SU-DHL-6 (cell line): ENCODE measurements around the gene SLC25A48.

Source experiments
- H2AFZ ChIP-seq: fragments of 200-600 bp; sonication (generic); 2 replicates; pipeline ENCODE4 v1.6.1; 2014; ENCODE audit warnings: low read depth, mild to moderate bottlenecking, moderate library complexity, mixed read lengths, antibody characterized with exemption, low read length; ENCODE audit not compliant: severe bottlenecking
- H3F3A ChIP-seq: fragments of 200-600 bp; shearing (Covaris generic); 2 replicates; pipeline ENCODE4 v1.6.0; 2016; ENCODE audit warnings: antibody characterized with exemption, mild to moderate bottlenecking; ENCODE audit not compliant: insufficient read depth
- H3K27ac ChIP-seq: fragments of 200-600 bp; sonication (generic); 2 replicates; pipeline ENCODE4 v1.5.1; 2016; ENCODE audit warnings: low read depth, mild to moderate bottlenecking, low read length, moderate library complexity, mixed read lengths
- H3K27me3 ChIP-seq: fragments of 200-600 bp; sonication (generic), shearing (Covaris generic); 2 replicates; pipeline ENCODE4 v1.6.0; 2014; ENCODE audit warnings: mild to moderate bottlenecking, low read length
- H3K36me3 ChIP-seq: fragments of 200-600 bp; sonication (generic); 2 replicates; pipeline ENCODE4 v1.6.1; 2014; ENCODE audit warnings: mild to moderate bottlenecking, low read length, mixed read lengths
- H3K4me2 ChIP-seq: fragments of 300-600, 200-600 bp; shearing (Covaris generic), sonication (generic); 2 replicates; pipeline ENCODE4 v1.6.0; 2014; ENCODE audit warnings: low read length, low read depth, mild to moderate bottlenecking; ENCODE audit not compliant: poor library complexity, severe bottlenecking
- H3K4me3 ChIP-seq: fragments of 200-600 bp; sonication (generic); 2 replicates; pipeline ENCODE4 v1.5.1; 2014; ENCODE audit warnings: antibody characterized with exemption, low read length, mild to moderate bottlenecking, mixed read lengths; ENCODE audit not compliant: insufficient read depth, poor library complexity, severe bottlenecking
- H3K79me2 ChIP-seq: fragments of 200-600 bp; sonication (generic); 2 replicates; pipeline ENCODE4 v1.6.1; 2014; ENCODE audit warnings: mild to moderate bottlenecking, low read length, moderate library complexity; ENCODE audit not compliant: insufficient read depth
- H3K9ac ChIP-seq: fragments of 200-600 bp; sonication (generic); 2 replicates; pipeline ENCODE4 v1.7.0; 2014; ENCODE audit warnings: mild to moderate bottlenecking, low read length
- H3K9me2 ChIP-seq: fragments of 200-600 bp; sonication (generic); replicated peaks from 2 replicates; pipeline ENCODE4 v1.6.1; 2014; ENCODE audit warnings: low read length; ENCODE audit not compliant: insufficient read depth
- H3K9me3 ChIP-seq: fragments of 200-600 bp; sonication (generic); 2 replicates; pipeline ENCODE4 v1.6.1; 2014; ENCODE audit warnings: low read length, mixed read lengths; ENCODE audit not compliant: insufficient read depth
- H4K20me1 ChIP-seq: fragments of 200-600 bp; sonication (generic); 2 replicates; pipeline ENCODE4 v1.6.1; 2014; ENCODE audit warnings: low read depth, mild to moderate bottlenecking, antibody characterized with exemption, low read length, moderate library complexity, mixed read lengths
- EZH2phosphoT487 ChIP-seq: fragments of 200-600 bp; sonication (generic), shearing (Covaris generic); conservative IDR thresholded peaks from 2 replicates; pipeline ENCODE4 v1.6.1; 2018; ENCODE audit warnings: mild to moderate bottlenecking, antibody characterized with exemption, low read length, moderate library complexity, mixed read lengths
- TF ChIP-seq, protein P1 (sequence below): fragments of 200-600 bp; sonication (generic); IDR thresholded peaks from one replicate; pipeline ENCODE4 v1.5.1; 2017; ENCODE audit warnings: antibody characterized with exemption, mild to moderate bottlenecking, low read length, moderate library complexity; ENCODE audit not compliant: insufficient read depth, poor library complexity, severe bottlenecking

The SLC25A48 gene

DNA sequence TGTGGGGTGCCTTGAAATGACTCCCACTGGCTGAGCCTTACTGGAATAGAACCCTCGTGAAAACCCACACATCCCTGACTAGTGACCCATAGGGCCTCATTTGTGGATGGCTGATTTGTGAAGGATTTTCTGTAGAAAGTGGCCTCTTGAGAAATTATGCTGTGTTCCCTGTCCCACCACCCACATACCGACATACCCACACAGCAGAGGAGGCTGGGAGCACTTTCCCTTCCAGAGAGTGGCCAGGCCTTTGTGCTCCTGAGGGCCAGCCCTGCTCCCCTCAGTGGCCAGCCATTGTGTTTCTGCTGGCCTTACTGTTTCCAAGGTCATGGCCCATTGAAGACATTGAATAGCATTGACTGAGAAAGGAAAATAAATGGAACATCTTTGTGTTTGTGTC lies 31.6 kb downstream of the SLC25A48 start:
- Histone ChIP-seq H3K36me3 (no peaks in the 10 kb centered on the region), H3K9ac (no peak overlapping the region), H3K9me3 (no peaks in the 10 kb centered on the region), H3K79me2 (no peaks in the 10 kb centered on the region), H3F3A (no peaks in the 10 kb centered on the region), H4K20me1 (no peaks in the 10 kb centered on the region), H2AFZ (no peak overlapping the region), H3K4me3 (no peak overlapping the region), H3K9me2 (no peaks in the 10 kb centered on the region), H3K27me3 (no peaks in the 10 kb centered on the region), H3K27ac (no peak overlapping the region), H3K4me2 (no peak overlapping the region)
- no peak for TF ChIP-seq EZH2phosphoT487
- TF ChIP-seq, protein P1, sequence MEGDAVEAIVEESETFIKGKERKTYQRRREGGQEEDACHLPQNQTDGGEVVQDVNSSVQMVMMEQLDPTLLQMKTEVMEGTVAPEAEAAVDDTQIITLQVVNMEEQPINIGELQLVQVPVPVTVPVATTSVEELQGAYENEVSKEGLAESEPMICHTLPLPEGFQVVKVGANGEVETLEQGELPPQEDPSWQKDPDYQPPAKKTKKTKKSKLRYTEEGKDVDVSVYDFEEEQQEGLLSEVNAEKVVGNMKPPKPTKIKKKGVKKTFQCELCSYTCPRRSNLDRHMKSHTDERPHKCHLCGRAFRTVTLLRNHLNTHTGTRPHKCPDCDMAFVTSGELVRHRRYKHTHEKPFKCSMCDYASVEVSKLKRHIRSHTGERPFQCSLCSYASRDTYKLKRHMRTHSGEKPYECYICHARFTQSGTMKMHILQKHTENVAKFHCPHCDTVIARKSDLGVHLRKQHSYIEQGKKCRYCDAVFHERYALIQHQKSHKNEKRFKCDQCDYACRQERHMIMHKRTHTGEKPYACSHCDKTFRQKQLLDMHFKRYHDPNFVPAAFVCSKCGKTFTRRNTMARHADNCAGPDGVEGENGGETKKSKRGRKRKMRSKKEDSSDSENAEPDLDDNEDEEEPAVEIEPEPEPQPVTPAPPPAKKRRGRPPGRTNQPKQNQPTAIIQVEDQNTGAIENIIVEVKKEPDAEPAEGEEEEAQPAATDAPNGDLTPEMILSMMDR: no peak

DNA sequence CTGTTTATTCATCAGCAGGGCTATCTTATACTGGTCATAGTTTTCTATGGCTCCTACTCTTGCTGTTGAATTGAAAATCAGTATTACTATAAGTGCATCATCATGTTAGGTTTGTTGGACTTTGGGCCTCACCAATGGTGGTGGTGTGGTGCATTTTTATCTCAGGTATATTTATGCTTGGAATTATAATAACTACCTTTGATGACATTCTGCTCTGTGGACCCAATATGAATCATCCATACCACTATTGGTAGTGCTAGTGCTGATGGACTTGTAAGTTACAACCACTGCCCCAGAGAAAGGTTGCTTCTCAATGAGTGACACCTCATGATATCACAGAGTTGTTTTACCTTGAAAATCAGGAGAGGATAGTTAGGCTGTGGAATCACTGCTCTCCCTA lies 33.1 kb downstream of the SLC25A48 start:
- no peaks in the 10 kb centered on the region for H3K79me2 ChIP-seq
- H4K20me1 ChIP-seq: no peaks in the 10 kb centered on the region
- H3K27ac ChIP-seq: no peak overlapping the region
- H3F3A ChIP-seq: no peaks in the 10 kb centered on the region
- no peak overlapping the region for H3K4me2 ChIP-seq
- H3K9ac ChIP-seq: no peak overlapping the region
- H3K4me3 ChIP-seq: no peak overlapping the region
- no peaks in the 10 kb centered on the region for H3K9me2 ChIP-seq
- no peaks in the 10 kb centered on the region for H3K27me3 ChIP-seq
- no peaks in the 10 kb centered on the region for H3K9me3 ChIP-seq
- H3K36me3 ChIP-seq: no peaks in the 10 kb centered on the region
- H2AFZ ChIP-seq: no peak overlapping the region
- TF ChIP-seq, protein P1: no peak
- TF ChIP-seq EZH2phosphoT487: no peak

DNA sequence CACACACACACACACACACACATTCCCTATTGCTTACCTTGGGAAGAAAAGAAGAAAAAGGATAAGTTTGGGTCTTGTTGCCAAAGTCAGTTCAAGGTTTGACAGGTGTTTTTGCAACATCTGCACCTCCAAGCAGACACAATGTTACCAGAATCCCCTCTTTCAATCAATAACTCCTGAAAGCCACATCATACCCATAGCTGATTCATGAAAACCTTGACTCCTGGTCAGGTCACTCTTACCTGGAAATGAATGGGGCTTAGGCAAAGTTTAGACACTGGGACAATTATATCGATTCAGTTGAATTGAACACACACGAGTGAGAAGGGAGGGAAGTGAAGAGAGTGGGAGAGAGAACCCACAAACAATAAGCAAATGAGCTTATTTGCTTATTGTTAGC lies 34.2 kb downstream of the SLC25A48 start:
- no peaks in the 10 kb centered on the region for H3K27me3 ChIP-seq
- H3K36me3 ChIP-seq: no peaks in the 10 kb centered on the region
- H3K4me3 ChIP-seq: no peak overlapping the region

More for the DNA sequence above, 34.2 kb downstream of the SLC25A48 start:
- Histone ChIP-seq H3K9me2 (no peaks in the 10 kb centered on the region), H3K9ac (no peak overlapping the region), H3K9me3 (no peaks in the 10 kb centered on the region), H4K20me1 (no peaks in the 10 kb centered on the region), H3F3A (no peaks in the 10 kb centered on the region), H2AFZ (no peak overlapping the region), H3K27ac (no peak overlapping the region), H3K79me2 (no peaks in the 10 kb centered on the region), H3K4me2 (no peak overlapping the region)
- TF ChIP-seq, protein P1: no peak
- no peak for TF ChIP-seq EZH2phosphoT487
